ENCODE data around the gene RPS6KA2.

- TF ChIP-seq, protein P1, sequence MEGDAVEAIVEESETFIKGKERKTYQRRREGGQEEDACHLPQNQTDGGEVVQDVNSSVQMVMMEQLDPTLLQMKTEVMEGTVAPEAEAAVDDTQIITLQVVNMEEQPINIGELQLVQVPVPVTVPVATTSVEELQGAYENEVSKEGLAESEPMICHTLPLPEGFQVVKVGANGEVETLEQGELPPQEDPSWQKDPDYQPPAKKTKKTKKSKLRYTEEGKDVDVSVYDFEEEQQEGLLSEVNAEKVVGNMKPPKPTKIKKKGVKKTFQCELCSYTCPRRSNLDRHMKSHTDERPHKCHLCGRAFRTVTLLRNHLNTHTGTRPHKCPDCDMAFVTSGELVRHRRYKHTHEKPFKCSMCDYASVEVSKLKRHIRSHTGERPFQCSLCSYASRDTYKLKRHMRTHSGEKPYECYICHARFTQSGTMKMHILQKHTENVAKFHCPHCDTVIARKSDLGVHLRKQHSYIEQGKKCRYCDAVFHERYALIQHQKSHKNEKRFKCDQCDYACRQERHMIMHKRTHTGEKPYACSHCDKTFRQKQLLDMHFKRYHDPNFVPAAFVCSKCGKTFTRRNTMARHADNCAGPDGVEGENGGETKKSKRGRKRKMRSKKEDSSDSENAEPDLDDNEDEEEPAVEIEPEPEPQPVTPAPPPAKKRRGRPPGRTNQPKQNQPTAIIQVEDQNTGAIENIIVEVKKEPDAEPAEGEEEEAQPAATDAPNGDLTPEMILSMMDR (IDR thresholded peaks at IDR 0.05; ENCODE audit: insufficient read depth, low read length) = no peak
- TF ChIP-seq POLR2AphosphoS5 (IDR thresholded peaks at IDR 0.05; ENCODE audit: low read depth) = no peak
- TF ChIP-seq, protein P2, sequence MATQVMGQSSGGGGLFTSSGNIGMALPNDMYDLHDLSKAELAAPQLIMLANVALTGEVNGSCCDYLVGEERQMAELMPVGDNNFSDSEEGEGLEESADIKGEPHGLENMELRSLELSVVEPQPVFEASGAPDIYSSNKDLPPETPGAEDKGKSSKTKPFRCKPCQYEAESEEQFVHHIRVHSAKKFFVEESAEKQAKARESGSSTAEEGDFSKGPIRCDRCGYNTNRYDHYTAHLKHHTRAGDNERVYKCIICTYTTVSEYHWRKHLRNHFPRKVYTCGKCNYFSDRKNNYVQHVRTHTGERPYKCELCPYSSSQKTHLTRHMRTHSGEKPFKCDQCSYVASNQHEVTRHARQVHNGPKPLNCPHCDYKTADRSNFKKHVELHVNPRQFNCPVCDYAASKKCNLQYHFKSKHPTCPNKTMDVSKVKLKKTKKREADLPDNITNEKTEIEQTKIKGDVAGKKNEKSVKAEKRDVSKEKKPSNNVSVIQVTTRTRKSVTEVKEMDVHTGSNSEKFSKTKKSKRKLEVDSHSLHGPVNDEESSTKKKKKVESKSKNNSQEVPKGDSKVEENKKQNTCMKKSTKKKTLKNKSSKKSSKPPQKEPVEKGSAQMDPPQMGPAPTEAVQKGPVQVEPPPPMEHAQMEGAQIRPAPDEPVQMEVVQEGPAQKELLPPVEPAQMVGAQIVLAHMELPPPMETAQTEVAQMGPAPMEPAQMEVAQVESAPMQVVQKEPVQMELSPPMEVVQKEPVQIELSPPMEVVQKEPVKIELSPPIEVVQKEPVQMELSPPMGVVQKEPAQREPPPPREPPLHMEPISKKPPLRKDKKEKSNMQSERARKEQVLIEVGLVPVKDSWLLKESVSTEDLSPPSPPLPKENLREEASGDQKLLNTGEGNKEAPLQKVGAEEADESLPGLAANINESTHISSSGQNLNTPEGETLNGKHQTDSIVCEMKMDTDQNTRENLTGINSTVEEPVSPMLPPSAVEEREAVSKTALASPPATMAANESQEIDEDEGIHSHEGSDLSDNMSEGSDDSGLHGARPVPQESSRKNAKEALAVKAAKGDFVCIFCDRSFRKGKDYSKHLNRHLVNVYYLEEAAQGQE (IDR thresholded peaks at IDR 0.05; ENCODE audit: insufficient replicate concordance, low read depth) = no peak
- TF ChIP-seq SPI1 (IDR thresholded peaks at IDR 0.05; ENCODE audit: borderline replicate concordance, low read depth) = no peak
Observed at GRCh38 chr6:166632731-166633130, 5.7 kb upstream of the RPS6KA2 start.

Measured in HL-60 (cell line).